ENCODE data around the gene CYP2C18. TPM values are rescaled to one million over a fixed set of nuclear protein-coding genes. Genes with fewer than 3 reads are reported as not detected.

CYP2C18 gene
- total RNA-seq, 1 experiment from 2014 or later, result not detected

DNA sequence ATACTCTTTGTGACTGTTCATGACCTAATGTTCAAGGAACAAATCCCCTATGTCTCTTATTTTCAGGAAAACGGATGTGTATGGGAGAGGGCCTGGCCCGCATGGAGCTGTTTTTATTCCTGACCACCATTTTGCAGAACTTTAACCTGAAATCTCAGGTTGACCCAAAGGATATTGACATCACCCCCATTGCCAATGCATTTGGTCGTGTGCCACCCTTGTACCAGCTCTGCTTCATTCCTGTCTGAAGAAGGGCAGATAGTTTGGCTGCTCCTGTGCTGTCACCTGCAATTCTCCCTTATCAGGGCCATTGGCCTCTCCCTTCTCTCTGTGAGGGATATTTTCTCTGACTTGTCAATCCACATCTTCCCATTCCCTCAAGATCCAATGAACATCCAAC, 51.7 kb downstream of the CYP2C18 start:
- H3K27ac ChIP-seq (ENCODE audit: low read depth, low read length, poor library complexity, severe bottlenecking), result no peak overlapping the region
- no peak for DNase-seq (ENCODE audit: low spot score)
- no peak overlapping the region for H3K4me3 ChIP-seq (ENCODE audit: low read depth, low read length, poor library complexity, severe bottlenecking)
- no peaks in the 10 kb centered on the region for H3K27me3 ChIP-seq (replicated peaks; ENCODE audit: insufficient read depth, low read depth, low read length, poor library complexity)
- intact Hi-C loops (cut with micrococcal nuclease; ENCODE audit: unreplicated experiment), result no loop called here
- POLR2A ChIA-PET (ENCODE audit: low non-redundant PET), result no interaction called here
- CTCF ChIA-PET, result no interaction called here
- peaks cover 5% of the 10 kb centered on the region for H3K9me3 ChIP-seq (ENCODE audit: low read depth, low read length, poor library complexity, severe bottlenecking)
- TF ChIP-seq EZH2 (IDR thresholded peaks at IDR 0.05; ENCODE audit: borderline replicate concordance, low read depth, low read length, poor library complexity, severe bottlenecking), result no peak
- TF ChIP-seq, protein P1, sequence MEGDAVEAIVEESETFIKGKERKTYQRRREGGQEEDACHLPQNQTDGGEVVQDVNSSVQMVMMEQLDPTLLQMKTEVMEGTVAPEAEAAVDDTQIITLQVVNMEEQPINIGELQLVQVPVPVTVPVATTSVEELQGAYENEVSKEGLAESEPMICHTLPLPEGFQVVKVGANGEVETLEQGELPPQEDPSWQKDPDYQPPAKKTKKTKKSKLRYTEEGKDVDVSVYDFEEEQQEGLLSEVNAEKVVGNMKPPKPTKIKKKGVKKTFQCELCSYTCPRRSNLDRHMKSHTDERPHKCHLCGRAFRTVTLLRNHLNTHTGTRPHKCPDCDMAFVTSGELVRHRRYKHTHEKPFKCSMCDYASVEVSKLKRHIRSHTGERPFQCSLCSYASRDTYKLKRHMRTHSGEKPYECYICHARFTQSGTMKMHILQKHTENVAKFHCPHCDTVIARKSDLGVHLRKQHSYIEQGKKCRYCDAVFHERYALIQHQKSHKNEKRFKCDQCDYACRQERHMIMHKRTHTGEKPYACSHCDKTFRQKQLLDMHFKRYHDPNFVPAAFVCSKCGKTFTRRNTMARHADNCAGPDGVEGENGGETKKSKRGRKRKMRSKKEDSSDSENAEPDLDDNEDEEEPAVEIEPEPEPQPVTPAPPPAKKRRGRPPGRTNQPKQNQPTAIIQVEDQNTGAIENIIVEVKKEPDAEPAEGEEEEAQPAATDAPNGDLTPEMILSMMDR (conservative IDR thresholded peaks at IDR 0.05; ENCODE audit: low read depth, low read length), result no peak
- no peaks in the 10 kb centered on the region for H3K36me3 ChIP-seq (ENCODE audit: insufficient read depth, low read length, poor library complexity, severe bottlenecking)
- no TSS peak for BruUV-seq (replicated peaks)
- H3K4me1 ChIP-seq (ENCODE audit: insufficient read depth, low read length, poor library complexity, severe bottlenecking), result no peaks in the 10 kb centered on the region

DNA sequence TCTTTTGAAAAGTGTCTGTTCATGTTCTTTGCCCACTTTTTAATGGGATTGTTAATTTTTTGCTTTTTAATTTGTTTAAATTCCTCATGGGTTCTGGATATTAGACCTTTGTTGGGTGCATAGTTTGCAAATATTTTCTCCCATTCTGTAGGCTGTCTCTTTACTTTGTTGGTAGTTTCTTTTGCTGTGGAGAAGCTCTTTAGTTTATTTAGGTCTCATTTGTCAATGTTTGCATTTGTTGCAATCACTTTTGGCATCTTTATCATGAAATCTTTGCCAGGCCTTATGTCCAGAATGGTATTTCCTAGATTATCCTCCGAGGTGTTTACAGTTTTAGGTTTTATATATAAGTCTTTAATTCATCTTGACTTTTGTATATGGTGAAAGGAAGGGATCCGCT, 55.1 kb downstream of the CYP2C18 start:
- no peak for TF ChIP-seq EZH2 (IDR thresholded peaks at IDR 0.05; ENCODE audit: borderline replicate concordance, low read depth, low read length, poor library complexity, severe bottlenecking)
- TF ChIP-seq, protein P1 (conservative IDR thresholded peaks at IDR 0.05; ENCODE audit: low read depth, low read length), result no peak
- peaks cover 5% of the 10 kb centered on the region for H3K9me3 ChIP-seq (ENCODE audit: low read depth, low read length, poor library complexity, severe bottlenecking)
- H3K4me1 ChIP-seq (ENCODE audit: insufficient read depth, low read length, poor library complexity, severe bottlenecking), result no peaks in the 10 kb centered on the region
- H3K4me3 ChIP-seq (ENCODE audit: low read depth, low read length, poor library complexity, severe bottlenecking), result no peak overlapping the region
- POLR2A ChIA-PET (ENCODE audit: low non-redundant PET), result no interaction called here
- BruUV-seq (replicated peaks), result no TSS peak
- no peak overlapping the region for H3K27ac ChIP-seq (ENCODE audit: low read depth, low read length, poor library complexity, severe bottlenecking)
- intact Hi-C loops (cut with micrococcal nuclease; ENCODE audit: unreplicated experiment), result no loop called here
- CTCF ChIA-PET, result no interaction called here
- no peaks in the 10 kb centered on the region for H3K27me3 ChIP-seq (replicated peaks; ENCODE audit: insufficient read depth, low read depth, low read length, poor library complexity)
- H3K36me3 ChIP-seq (ENCODE audit: insufficient read depth, low read length, poor library complexity, severe bottlenecking), result no peaks in the 10 kb centered on the region
- DNase-seq (ENCODE audit: low spot score), result no peak

DNA sequence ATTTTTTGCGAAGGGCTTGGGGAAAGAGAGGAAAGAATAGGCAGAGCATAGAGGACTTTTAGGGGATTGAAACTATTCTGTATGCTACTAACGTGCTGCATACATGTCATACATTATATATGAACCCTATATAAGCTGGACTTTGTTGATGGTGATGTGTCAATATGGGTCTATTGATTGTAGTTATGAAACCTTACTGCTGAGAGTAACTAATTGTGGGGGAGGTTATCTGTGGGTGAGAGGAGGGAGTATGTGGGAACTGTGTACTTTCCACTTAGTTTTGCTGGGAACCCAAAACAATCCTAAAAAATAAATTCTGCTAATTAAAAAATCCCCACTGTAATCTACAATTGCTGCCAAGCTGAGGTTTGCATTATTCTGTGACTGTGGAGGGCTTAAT, 63.6 kb downstream of the CYP2C18 start:
- no peaks in the 10 kb centered on the region for H3K27me3 ChIP-seq (replicated peaks; ENCODE audit: insufficient read depth, low read depth, low read length, poor library complexity)
- H3K4me3 ChIP-seq (ENCODE audit: low read depth, low read length, poor library complexity, severe bottlenecking), result no peak overlapping the region
- H3K36me3 ChIP-seq (ENCODE audit: insufficient read depth, low read length, poor library complexity, severe bottlenecking), result no peaks in the 10 kb centered on the region
- H3K27ac ChIP-seq (ENCODE audit: low read depth, low read length, poor library complexity, severe bottlenecking), result no peak overlapping the region
- H3K4me1 ChIP-seq (ENCODE audit: insufficient read depth, low read length, poor library complexity, severe bottlenecking), result no peaks in the 10 kb centered on the region
- DNase-seq (ENCODE audit: low spot score), result no peak
- no TSS peak for BruUV-seq (replicated peaks)
- ChIA-PET CTCF (no interaction called here), POLR2A (ENCODE audit: low non-redundant PET) (no interaction called here)
- intact Hi-C loops (cut with micrococcal nuclease; ENCODE audit: unreplicated experiment), result no loop called here
- TF ChIP-seq EZH2 (IDR thresholded peaks at IDR 0.05; ENCODE audit: borderline replicate concordance, low read depth, low read length, poor library complexity, severe bottlenecking), result no peak
- TF ChIP-seq, protein P1 (conservative IDR thresholded peaks at IDR 0.05; ENCODE audit: low read depth, low read length), result no peak
- no peaks in the 10 kb centered on the region for H3K9me3 ChIP-seq (ENCODE audit: low read depth, low read length, poor library complexity, severe bottlenecking)

Measured in A673 (cell line).